ENCODE results near the gene MBD3L2.
"Not testable (repeated sequence)": the region's sequence is repeated elsewhere in the genome, so short reads cannot be mapped to it uniquely, and the experiment has no call there.

The MBD3L2 gene

GRCh38 chr19:7049021-7049420 lies at the start of gene MBD3L2:
Gene MBD3L2 (plus strand): TSS chr19:7049321. CDS start chr19:7049374, 53 bp downstream.
- DNase-seq (ENCODE audit: low read depth); H3K4me3 ChIP-seq (ENCODE audit: low read length): not testable (repeated sequence)

GRCh38 chr19:6999933-7000332 lies 49.2 kb upstream of the MBD3L2 start:
- no peak for TF ChIP-seq CTCF (conservative IDR thresholded peaks at IDR 0.05; ENCODE audit: low read length)
- no peak overlapping the region for H3K4me3 ChIP-seq (ENCODE audit: low read length)
- no peak for DNase-seq (ENCODE audit: low read depth)

GRCh38 chr19:7000333-7000732 lies 48.8 kb upstream of the MBD3L2 start:
- H3K4me3 ChIP-seq (ENCODE audit: low read length): no peak overlapping the region
- no peak for DNase-seq (ENCODE audit: low read depth)
- no peak for TF ChIP-seq CTCF (conservative IDR thresholded peaks at IDR 0.05; ENCODE audit: low read length)

GRCh38 chr19:7000816-7001215 lies 48.3 kb upstream of the MBD3L2 start:
- H3K4me3 ChIP-seq (ENCODE audit: low read length): no peak overlapping the region
- no peak for DNase-seq (ENCODE audit: low read depth)
- TF ChIP-seq CTCF (conservative IDR thresholded peaks at IDR 0.05; ENCODE audit: low read length): no peak

- no peak overlapping the region for H3K4me3 ChIP-seq (ENCODE audit: low read length)
- DNase-seq (ENCODE audit: low read depth): peak; percentile 44
- peak; percentile 90 for TF ChIP-seq CTCF (conservative IDR thresholded peaks at IDR 0.05; ENCODE audit: low read length)
These were observed 44.7 kb upstream of the MBD3L2 start for GRCh38 chr19:7004313-7004931.

GRCh38 chr19:7006135-7006704 lies 42.9 kb upstream of the MBD3L2 start:
- H3K4me3 ChIP-seq (ENCODE audit: low read length): no peak overlapping the region
- no peak for DNase-seq (ENCODE audit: low read depth)
- TF ChIP-seq CTCF (conservative IDR thresholded peaks at IDR 0.05; ENCODE audit: low read length): no peak

GRCh38 chr19:7007859-7008258 lies 41.3 kb upstream of the MBD3L2 start:
- no peak overlapping the region for H3K4me3 ChIP-seq (ENCODE audit: low read length)
- no peak for DNase-seq (ENCODE audit: low read depth)

More at GRCh38 chr19:7007859-7008258, 41.3 kb upstream of the MBD3L2 start:
- TF ChIP-seq CTCF (conservative IDR thresholded peaks at IDR 0.05; ENCODE audit: low read length): no peak

Measured in AG10803 (cell line).